ENCODE measurements around the gene IL11. TPM values are rescaled to one million over a fixed set of nuclear protein-coding genes. Genes with fewer than 3 reads are reported as not detected.
A peak's percentile ranks its signal among the peaks of the same experiment; 100 is the strongest.

The IL11 gene
- total RNA-seq, 1 experiment from 2014 or later, result 1.4 TPM

- no peak for DNase-seq (ENCODE audit: low spot score)
Measured at GRCh38 chr19:55372316-55373081, 2.2 kb upstream of the IL11 start.

DNA sequence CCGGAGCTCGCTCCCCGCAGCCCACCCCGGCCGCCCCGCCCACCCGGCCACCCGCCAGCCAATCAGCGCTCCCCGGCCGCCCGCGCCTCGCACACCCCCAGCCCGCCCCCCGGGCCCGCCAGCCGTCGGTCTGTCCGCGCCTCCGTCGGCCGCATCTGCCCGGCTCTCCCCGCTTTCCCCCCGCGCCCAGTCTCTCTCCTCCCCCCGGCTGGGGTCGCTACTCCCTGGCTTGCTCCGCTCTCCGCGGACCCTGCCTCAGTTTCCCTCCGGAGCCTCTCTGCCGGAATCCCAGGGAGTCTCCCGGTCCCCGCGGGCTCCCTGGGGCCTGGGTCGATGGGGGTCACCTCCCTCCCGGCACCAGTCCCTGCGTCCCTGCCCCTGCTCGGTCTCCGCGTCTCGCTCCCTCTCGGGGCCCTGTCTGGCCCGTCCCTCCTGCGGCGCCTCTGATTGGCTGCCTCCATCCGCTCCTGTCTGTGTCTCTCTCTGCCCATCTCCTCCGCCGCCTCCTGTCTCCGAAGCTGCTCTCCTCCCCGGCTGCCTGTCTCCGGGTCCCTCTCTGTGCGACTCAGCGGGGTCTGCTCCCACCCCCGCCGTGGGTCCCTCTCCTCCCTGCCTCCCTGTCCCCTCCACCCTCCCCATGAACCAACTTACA is 484 bp downstream of the IL11 start:
- DNase-seq (ENCODE audit: low spot score), result no peak

- DNase-seq (ENCODE audit: low spot score), result no peak
Measured at GRCh38 chr19:55368701-55369563, 1.3 kb downstream of the IL11 start.

DNA sequence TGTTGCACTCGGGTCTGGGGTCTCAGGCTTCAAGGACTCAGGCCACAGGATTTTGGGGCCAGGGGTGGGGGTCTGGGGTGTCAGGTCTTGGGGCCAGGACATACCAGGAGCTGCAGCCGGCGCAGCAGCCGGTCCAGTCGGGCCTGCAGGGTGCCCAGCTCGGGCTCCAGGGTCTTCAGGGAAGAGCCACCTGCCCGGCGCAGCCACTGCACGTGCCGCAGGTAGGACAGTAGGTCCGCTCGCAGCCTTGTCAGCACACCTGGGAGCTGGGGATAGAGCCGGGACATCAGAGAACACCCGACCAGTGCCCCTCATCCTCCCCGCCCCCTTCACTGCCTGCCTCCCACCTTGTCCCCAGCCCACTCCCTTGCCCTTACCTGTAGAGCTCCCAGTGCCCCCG is 2.2 kb downstream of the IL11 start:
- no peak for DNase-seq (ENCODE audit: low spot score)

- no peak for DNase-seq (ENCODE audit: low spot score)
Measured at GRCh38 chr19:55366790-55367189, 3.5 kb downstream of the IL11 start.

DNA sequence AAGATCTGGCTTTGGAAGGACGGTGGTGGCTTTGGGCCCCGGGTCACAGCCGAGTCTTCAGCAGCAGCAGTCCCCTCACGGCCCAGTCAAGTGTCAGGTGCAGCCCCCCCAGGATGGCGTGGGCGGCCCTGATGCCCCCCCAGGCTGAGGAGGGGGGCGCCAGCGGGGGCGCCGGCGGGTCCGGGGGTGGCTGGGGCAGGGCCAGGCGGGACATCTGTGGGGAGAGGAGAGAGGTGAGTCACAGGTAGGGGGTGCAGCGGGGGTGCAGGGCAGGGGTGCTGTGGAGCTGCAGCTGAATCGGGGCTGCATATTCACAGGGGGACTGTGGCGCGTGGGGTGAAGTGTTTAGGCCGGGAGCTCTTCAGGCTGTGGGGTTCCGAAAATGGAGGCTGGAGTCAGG is 4.3 kb downstream of the IL11 start:
- DNase-seq (ENCODE audit: low spot score), result no peak

- no peak for DNase-seq (ENCODE audit: low spot score)
Measured at GRCh38 chr19:55365245-55365644, 5.0 kb downstream of the IL11 start.

- DNase-seq (ENCODE audit: low spot score), result no peak
Measured at GRCh38 chr19:55362990-55363716, 7.1 kb downstream of the IL11 start, which contains the start of gene GARIN5B. Gene GARIN5B, minus strand, starts transcription at chr19:55363260. Its CDS starts 194 bp downstream, at chr19:55363066.

DNA sequence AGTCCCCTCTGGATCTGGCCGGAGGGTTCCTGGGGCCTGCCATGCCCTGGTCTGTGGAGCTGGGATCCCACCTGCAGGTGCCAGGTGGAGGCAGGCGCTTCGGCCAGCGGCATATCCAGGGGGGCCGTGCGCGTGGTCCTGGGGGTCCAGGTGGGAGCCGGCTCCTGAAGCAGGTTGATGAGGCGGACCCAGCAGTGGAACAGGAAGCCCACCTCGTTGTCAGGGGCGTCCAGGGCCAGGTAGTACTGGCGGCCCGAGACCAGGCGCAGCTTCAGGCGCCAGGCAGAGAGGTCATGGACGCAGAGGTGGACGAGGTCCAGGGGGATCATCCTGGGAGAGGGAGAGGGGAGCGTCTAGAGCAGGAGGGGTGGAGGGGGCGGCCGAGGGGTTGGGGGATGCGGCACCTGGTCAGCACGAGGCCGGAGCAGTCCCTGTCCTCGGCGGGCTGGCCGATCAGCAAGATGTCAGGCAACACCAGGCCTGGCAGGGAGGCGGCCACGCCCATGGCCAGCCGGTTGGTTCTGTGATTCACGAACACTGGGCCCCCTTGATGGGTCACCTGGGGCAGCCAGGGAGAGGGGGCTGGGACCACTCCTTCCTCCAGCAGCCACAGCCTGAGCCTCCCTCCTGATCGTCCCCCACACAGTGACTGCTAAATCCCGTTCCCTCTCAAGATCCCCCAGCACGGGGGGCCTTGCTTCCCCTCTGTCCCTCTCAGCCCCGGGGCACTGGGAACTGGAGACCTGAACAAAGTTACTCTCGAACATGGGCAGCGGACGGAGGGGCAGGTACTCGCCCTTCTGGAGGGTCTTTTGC is 7.9 kb downstream of the IL11 start:
- no peak for DNase-seq (ENCODE audit: low spot score)

DNA sequence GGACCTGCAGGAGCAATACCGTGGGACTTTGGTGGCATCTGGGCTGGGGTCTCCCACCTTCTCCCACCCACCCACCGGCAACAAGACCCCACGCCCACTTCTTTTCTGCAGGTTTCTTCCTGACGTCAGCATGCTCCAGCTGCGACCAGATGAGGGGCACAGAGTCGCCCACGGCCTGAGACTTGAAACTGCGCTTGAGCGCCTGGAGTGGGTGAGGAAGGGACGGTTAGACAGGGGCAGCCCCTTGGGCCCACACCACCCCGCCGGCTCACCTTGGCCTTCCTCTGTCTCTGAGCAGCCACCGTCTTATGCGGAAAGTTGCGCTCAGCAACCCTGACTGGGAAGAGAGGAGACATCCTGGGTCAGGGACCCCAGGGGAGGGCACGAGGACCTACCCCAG is 9.4 kb downstream of the IL11 start:
- no peak for DNase-seq (ENCODE audit: low spot score)

- DNase-seq (ENCODE audit: low spot score), result peak; percentile 66
Measured at GRCh38 chr19:55358943-55359908, 11.0 kb downstream of the IL11 start.

GRCh38 chr19:55358493-55358892 is 11.8 kb downstream of the IL11 start:
- no peak for DNase-seq (ENCODE audit: low spot score)

- DNase-seq (ENCODE audit: low spot score), result no peak
Measured at GRCh38 chr19:55355213-55355821, 14.9 kb downstream of the IL11 start.

DNA sequence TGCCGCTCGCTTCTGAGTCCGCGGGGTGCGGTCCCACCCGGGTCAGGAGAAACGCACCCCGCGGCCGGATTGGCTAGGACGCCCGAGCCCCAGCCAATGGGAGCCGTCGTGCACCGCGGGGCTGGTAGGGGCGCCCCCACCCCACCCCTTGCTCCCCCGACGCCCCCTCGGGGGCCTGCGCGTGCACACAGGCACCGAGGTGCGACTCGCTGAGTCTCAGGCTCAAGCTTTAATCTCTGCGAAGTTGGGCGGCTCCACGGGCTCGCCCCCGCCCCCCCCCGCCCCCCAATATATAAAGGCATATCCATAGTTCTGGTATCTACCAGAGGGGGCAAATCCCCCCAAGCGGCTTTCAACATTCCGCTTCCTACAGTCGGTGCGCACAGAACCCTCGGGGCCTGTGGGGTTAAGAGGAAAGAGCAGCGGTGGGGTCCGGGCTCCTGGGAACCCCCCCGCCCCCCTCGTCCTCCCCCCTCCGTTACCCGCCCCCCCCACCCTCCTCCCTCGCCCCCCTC is 15.5 kb downstream of the IL11 start, which contains the start of gene COX6B2:
TSS of gene COX6B2 (minus strand) at position 22 of the 515 bp plus-strand sequence. CDS start 198 bp downstream, outside the sequence.
- DNase-seq (ENCODE audit: low spot score), result no peak

- no peak for DNase-seq (ENCODE audit: low spot score)
Measured at GRCh38 chr19:55353803-55354697, 16.2 kb downstream of the IL11 start.

- DNase-seq (ENCODE audit: low spot score), result no peak
Measured at GRCh38 chr19:55353356-55353802, 16.9 kb downstream of the IL11 start.

DNA sequence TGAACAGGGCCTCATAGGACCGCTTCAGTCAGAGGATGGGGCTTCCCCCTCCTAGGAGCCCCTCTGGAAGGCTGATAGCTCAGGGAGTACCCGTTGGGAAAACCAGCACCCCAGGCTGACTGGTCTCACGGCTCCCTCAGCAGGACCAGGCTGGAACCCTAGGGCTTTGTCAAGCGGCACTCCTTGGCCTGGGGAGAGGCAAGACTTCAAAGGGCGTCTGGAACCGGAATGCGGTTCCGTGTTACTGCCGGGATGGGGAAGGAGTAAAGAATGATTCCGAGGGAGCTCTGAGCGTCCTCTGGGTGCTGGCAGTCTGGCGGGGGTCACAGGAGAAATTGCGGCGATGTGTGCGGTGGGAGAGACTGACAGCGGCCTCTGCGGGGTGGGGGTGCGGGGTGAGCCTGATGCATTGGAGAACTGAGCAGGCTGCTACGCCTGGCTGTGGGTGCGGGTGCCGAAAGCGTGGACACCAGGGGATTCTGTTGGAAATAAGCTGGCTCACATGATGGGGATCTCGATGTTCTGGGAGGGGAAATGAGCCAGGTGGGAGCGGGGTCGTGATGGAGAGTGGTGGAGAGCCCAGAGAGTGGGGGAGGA is 17.6 kb downstream of the IL11 start:
- DNase-seq (ENCODE audit: low spot score), result no peak

All from H4 (cell line).